ENCODE results near the gene SLF2. TPM values are rescaled to one million over a fixed set of nuclear protein-coding genes. Genes with fewer than 3 reads are reported as not detected.

SLF2 gene
- total and polyA plus RNA-seq, 9 of the 15 experiments (the other 6 are each of a cell fraction or from before 2014, with no cell fraction given): 1.7 to 18.4 (median 7.8) TPM

DNA sequence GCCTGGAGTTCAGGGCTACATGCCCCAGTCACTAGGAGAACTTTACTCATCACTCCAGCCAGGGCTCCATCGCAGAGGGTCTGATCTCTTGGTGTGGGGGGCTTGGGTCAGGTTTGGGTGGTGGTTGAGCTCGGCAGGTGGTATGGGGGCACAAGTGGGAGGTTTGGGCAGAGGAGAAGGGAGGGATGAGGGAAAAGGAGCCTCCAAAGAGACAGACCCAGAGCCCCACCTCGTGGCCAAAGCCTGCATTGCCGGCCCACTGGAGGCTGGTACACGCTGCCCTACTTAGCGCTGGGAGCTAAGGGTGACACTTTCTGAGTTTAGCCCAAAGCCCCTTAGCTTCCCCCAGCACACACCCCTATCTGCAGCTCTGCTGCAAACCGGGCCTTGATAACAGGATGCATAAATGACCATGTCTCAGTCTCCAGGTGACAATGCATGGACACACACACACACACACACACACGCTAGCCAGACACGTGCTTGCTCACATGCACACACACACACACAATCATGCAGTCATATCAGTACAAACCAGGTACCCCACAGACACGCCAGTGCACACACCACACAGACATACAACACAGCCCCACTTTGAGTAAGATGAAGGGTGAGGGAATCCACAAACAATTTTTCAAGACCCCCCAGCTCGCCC lies 101.6 kb downstream of the SLF2 start (continued):
- TF ChIP-seq MCM3 (IDR thresholded peaks at IDR 0.05): no peak
- TF ChIP-seq, protein P1, sequence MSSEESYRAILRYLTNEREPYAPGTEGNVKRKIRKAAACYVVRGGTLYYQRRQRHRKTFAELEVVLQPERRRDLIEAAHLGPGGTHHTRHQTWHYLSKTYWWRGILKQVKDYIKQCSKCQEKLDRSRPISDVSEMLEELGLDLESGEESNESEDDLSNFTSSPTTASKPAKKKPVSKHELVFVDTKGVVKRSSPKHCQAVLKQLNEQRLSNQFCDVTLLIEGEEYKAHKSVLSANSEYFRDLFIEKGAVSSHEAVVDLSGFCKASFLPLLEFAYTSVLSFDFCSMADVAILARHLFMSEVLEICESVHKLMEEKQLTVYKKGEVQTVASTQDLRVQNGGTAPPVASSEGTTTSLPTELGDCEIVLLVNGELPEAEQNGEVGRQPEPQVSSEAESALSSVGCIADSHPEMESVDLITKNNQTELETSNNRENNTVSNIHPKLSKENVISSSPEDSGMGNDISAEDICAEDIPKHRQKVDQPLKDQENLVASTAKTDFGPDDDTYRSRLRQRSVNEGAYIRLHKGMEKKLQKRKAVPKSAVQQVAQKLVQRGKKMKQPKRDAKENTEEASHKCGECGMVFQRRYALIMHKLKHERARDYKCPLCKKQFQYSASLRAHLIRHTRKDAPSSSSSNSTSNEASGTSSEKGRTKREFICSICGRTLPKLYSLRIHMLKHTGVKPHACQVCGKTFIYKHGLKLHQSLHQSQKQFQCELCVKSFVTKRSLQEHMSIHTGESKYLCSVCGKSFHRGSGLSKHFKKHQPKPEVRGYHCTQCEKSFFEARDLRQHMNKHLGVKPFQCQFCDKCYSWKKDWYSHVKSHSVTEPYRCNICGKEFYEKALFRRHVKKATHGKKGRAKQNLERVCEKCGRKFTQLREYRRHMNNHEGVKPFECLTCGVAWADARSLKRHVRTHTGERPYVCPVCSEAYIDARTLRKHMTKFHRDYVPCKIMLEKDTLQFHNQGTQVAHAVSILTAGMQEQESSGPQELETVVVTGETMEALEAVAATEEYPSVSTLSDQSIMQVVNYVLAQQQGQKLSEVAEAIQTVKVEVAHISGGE (CRISPR knock-in tag; IDR thresholded peaks at IDR 0.05): no peak
- TF ChIP-seq BCOR (IDR thresholded peaks at IDR 0.05): no peak
- no peak for TF ChIP-seq CBX1 (IDR thresholded peaks at IDR 0.05; ENCODE audit: low read depth)
- TF ChIP-seq MBD1 (CRISPR knock-in tag; IDR thresholded peaks at IDR 0.05): no peak
- no peak for TF ChIP-seq SETDB1 (IDR thresholded peaks at IDR 0.05; ENCODE audit: low read length)
- TF ChIP-seq ZKSCAN1 (IDR thresholded peaks at IDR 0.05; ENCODE audit: low read depth, low read length): peak; percentile 57; the same call in 1 of the 2 replicates
- TF ChIP-seq TCFL5 (CRISPR knock-in tag; conservative IDR thresholded peaks at IDR 0.05): no peak
- TF ChIP-seq ZNF384 (IDR thresholded peaks at IDR 0.05; ENCODE audit: low read depth, low read length): no peak
- no peak for TF ChIP-seq ZNF395 (CRISPR knock-in tag; IDR thresholded peaks at IDR 0.05)
- no peak for TF ChIP-seq ZNF740 (CRISPR knock-in tag; IDR thresholded peaks at IDR 0.05)
- no peak for TF ChIP-seq ZNF740 (tag; IDR thresholded peaks at IDR 0.05)
- TF ChIP-seq ZNF174 (CRISPR knock-in tag; IDR thresholded peaks at IDR 0.05): no peak
